HG03354 (cell line): ENCODE results near the gene KSR1.

ENCODE experiments used
- ATAC-seq: cut with Tn5 transposase; IDR thresholded peaks from one replicate; pipeline ENCODE4 v1.9.1; 2021; ENCODE audit warnings: mild to moderate bottlenecking; ENCODE audit not compliant: unreplicated experiment, poor library complexity, severe bottlenecking

KSR1 gene

DNA sequence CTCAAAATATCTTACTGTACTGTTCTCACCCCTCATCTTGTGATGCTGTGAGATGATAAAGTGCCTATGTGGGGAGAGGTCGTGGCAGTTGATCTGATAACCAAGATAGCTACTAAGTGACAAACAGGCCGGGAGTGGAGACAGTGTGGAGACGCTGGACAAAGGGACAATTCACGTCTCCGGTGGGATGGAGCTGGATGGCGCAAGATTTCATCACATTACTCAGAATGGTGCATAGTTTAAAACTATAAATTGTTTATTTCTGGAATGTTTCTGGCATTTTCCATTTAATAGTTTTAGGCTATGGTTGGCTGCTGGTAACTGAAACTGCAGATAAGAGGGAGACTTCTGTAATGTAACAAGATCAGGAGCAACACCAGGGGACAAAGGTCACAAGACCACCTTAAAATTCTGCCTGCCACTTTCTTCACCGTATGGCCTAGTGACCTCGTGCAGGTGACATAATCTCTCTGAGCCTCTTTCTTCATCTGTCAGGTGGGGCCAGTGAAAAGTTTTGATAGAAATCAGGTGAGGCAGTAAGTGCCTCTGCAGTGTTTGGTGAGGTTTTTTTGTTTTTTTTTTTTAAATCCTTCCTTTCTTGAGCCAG, 120.3 kb downstream of the KSR1 start:
- ATAC-seq: no peak

DNA sequence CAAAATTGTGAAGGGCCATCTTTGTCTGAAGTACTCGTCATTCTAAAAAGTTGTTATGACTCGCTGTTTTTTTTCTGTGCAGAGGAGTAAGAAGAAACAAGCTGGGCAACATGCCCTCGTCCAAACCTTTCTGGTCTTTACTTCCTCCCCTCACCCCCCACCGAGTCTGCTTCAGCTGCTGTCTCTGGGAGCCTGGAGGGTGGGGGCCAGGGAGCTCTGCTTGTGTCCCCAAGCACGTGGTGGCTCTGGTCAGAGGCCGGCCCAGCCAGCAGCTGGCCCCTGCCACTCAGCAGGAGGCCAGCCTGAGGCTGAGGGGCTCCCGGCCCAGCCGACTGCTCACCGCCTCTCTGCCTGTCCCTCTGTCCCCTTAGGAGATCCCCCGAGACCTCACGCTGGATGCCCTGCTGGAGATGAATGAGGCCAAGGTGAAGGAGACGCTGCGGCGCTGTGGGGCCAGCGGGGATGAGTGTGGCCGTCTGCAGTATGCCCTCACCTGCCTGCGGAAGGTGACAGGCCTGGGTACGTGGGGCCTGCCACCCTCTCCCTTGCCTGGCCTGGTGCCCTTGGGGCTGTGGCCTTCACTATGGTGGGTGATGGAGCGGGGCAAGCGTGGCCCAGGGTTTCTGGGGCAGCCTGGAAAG, 121.0 kb downstream of the KSR1 start:
- no peak for ATAC-seq

DNA sequence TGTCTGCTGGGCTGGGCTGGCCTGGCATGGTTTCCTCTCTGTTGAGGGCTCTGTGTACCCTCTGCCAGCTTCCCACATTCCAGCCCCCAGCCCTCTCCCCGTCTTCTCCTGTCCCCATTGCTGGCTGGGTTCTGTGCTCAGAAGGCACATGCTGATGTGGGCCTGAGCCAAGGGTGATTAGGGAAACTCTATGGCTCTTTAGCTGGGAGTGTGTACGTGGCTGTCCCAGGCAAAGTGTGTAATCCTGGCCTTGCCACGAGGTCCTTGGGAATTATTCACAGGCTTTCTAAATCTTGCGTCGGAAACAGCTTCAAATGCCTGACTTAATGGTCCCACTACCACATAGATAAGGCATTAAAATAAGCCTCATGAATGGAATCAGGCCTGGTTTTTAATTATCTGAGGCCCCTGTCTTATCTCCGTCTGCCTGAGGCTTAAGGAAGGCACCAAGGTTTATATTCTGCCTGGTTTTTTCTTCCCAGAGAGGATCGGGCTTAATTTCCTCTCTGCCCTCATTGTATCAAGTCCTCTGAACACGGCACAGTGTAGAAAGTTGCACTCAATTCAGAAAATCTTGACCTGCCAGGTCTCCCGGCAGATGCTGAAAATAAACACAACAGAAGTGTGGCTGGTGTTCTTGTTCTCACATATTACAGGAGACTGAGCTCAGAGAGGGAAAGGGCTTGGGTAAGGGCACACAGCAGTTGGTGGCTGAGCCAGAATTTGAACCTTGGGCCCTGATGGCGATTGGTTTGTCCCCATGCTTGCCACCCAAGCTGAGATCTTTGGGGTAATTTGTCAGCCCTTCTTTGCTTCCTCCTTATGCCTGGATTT, 121.9 kb downstream of the KSR1 start:
- no peak for ATAC-seq

DNA sequence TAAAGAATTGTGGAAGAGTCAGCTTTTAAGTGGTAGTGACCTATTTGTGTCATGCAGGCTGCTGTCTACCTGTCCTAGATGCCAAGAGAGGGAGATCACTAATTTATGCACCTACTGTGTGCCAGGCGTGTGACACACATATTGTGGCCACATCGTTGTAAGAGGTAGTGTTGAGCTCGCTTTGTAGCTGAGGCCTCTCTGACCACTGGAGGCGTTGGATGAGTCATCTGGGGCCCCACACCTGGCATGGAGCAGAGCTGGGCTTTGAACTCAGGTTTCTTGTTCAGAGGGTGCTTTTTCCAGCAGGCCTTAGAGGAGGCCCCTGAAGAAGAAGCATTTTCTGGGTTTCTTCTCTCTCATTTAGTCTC, 122.5 kb downstream of the KSR1 start:
- peak; percentile 86 for ATAC-seq

DNA sequence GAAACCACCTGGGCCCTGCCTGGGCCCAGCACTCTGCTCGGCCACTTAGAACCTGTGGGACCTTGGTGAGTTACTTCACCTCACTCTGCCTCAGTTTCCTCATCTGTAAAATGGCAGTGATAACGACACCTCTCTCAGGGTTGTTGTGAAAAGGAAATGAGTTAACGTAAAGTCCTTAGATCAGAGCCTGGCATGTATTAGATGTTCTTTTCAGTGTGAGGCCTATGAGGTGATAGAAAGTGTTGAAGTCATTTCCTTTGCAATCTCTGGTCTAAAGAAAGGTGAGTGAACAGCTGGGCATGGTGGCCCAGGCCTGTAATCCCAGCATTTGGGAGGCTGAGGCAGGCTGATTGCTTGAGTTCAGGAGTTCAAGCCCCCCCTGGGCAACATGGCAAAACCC, 123.1 kb downstream of the KSR1 start:
- ATAC-seq: peak; percentile 27

DNA sequence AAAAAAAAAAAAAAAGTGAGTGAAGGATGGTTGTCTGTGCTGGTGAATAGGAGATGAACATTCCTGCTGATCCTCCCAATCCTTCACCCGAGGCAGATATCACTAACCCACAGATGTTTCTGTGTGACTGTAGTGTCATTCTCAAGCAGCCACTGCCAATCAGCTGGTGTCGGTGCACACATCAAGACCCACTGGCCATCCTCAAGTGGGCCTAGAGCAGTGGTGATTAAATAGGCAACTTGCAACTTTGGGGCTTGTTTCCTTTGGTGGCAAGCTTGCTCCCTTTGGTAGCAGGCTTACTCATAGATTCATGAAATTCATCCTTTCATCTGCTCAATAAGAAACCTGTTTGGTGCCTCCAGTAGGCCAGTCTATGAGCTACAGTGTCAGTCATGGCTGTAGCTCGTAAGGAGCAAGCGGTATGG, 123.7 kb downstream of the KSR1 start:
- ATAC-seq: no peak

DNA sequence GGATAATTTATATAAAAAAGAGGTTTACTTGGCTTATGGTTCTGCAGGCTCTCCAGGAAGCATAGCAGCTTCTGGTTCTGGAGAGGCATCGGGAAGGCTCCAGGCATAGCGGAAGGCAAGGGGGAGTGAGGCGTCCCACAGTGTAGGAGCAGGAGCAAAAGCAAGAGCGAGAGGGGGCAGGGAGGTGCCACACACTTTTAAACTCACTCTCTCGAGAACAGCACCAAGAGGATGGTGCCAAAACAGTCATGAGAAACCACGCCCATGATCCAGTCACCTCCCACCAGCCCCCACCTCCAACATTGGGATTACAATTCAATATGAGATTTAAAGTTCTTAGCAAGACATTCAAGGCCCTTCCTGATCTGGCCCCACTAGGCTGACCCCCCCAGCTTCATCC, 124.8 kb downstream of the KSR1 start:
- no peak for ATAC-seq

DNA sequence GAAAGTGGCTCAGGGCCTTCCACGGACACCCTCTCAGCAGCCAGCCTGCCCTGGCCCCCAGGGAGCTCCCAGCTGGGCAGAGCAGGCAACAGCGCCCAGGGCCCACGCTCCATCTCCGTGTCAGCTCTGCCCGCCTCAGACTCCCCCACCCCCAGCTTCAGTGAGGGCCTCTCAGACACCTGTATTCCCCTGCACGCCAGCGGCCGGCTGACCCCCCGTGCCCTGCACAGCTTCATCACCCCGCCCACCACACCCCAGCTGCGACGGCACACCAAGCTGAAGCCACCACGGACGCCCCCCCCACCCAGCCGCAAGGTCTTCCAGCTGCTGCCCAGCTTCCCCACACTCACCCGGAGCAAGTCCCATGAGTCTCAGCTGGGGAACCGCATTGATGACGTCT, 126.4 kb downstream of the KSR1 start:
- ATAC-seq: no peak

DNA sequence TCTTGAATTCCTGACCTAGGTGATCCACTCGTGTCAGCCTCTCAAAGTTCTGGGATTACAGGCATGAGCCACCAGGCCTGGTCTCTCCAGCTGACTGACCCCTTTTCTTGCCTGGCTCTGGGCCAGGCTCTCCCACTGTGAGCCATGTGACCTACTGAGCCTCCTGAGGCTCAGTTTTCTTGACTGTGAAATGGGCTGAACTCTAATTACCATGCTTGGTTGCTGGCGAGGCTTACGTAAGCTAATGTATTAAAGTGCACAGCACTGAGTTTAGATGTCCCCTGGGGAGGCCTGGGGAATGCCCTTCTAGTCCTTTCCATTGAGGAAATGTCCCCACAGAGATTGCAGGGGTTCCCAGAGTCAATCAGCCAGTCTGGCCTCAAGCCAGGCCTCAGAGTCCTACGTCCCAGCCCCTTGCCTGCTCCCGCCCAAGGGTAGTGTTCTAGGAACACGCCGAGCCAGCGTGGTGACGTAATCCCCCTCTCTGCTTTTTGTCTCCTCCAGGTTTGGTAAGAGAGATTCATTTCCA, 129.0 kb downstream of the KSR1 start:
- no peak for ATAC-seq

DNA sequence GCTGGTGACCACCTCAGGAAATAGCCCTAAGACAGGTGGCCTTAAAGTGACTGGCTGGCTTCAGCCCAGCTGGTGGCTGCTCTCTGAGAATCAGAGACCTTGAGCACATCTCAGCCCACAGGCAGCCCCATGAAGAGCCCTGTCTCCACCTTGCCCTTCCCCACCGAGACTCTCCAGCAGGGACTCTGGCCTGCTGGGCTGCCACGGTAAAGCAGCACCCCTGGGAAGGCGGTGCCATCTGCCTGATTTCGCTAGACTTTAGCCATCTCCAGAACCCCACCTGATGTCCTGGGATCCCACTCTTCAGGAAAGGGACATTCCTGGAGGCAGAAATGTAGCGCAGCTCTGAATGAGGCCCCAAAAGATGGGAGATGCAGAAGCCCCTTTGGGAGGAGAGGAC, 129.5 kb downstream of the KSR1 start:
- ATAC-seq: no peak

DNA sequence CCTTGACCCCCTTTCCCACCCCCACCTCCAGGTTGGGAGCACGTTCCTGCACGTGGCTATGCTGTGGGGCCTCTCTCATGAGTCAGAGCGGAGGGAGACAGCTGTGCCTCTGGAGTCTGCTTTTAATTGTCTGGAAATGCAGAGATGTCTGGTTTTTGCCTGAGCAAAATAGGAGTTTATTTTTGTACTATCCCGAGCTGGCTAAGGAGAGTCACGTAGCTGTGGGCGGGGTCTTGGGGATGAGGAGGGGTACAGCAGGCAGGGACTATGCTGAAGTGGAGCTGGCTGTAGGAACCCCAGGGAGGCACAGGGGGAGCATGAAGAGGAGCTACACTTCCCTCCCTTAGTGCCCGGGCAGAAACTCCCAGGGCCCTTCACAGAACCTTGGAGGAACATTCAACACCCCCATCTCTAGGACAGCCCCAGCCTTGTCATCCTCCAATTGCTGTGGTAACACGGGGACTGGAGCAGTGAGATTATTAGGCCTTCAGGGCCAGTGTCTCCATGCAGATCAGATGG, 130.0 kb downstream of the KSR1 start:
- no peak for ATAC-seq

DNA sequence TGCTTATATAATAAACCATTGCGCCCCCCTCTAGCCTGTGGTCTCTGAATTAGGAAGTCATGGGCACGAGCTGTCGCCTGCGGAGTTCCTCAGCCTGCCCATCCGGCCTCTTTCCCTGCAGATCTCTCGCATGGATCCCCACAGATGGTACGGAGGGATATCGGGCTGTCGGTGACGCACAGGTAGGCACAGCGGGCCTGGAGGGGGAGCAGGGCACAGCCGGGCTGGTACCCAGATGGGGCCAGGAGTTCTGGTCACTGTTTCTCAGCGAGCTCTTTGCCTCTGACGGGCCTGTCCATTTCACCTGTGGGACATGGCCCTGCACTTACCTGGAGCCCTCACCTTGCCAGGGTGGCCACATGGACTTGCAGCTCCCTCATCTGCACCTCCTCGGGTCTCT, 132.1 kb downstream of the KSR1 start:
- no peak for ATAC-seq

DNA sequence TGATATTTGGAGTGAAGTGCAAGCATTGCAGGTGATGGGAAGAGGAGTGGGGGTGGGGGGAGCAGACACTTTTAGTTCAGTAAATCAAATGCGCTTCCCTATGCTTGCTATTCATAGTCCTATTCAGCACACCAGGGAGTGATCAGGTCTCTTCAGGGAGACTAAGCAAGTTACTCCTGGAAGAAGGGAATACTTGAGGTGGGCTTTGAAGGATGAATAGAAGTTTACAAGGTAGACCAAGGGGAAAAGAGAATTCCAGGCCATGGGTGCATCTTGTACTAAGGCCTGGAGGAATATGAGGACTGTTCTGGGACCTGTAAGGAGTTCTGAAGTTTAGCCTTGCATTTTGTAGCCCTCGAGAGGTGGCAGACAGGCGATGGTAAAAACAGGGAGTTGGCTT, 134.6 kb downstream of the KSR1 start:
- no peak for ATAC-seq

DNA sequence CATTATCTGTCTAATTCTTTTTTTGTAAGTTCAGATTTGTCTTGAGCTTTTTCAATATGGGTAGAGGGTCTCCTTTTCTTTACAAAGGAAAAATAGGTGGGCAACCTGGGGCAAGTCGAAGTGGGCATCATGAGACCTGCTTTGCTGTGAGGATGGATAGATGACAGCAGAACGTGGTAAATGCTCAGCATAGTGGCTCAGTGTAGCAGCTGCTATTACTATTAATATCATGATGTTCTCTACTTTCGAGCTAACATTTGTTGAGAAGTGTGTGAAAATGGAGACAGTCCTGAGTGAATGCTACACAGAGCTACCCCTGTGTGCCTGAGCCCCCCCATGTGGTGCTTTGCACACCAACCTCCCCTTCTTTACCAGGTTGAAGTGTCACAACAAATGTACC, 135.7 kb downstream of the KSR1 start:
- ATAC-seq: no peak

DNA sequence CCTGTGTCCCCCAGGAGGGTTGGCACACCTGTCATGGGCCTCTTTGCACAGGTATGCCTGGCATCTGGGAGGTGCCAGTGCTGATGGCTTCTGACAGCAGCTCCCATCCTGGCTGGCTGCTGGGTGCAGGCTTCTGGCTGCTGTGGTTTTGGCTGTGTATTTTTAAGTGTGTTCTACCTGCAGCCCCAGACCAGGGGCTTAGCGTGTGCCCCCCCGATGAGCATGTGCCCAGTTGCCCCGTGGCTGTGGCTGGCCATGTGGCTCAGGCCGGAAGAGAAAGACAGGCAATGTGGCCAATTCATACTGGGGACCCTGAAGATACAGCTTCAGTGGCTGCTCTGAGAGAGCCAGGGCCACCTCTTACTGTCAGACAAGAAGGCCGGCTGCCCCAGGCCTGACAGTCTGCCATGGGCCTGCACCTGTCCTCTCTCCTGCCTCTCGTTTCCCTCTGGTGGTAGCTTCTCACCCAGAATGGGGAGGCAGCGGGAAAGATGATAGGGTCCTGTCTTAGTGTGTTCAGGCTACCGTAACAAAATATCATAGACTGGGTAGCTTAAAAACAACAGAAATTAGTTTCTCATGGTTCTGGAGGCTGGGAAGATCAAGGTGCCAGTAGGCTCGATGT, 137.1 kb downstream of the KSR1 start:
- no peak for ATAC-seq

DNA sequence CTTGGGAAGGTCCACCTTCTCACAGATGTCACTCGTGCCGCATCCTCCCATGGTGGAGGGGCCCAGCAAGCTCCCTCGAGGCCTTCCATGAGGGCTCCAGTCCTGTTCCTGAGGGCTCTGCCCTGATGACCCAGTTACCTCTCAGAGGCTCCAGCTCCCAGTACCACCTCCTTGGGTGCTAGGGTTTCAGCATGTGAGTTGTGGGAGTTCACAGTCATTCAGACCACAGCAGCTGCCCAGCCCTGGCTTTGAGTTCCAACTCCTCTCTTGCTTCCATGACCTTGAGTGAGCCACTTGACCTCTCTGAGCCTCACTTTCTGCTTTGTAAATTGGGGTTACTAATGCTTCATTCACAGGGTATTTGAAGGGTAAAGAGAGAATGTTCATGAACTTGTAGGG, 137.6 kb downstream of the KSR1 start:
- no peak for ATAC-seq

DNA sequence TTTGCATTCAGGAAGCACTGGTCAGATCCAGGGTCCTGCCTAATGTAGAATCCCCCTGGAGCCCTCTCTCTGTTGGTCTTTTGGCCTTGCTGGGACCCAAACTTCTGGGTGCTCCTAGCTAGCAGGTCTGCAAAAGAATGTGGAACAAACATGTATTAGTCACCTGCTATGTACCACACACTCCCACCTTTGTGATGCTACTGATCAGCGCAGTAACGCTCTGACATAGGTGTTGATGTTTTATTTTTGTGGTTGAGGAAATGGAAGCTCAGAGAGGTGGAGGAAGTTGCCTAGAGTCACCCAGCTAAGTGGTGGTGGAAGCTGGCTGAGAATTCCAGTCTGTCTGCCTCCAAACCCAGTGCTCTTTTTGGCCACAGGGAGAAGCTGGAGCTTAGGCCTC, 139.0 kb downstream of the KSR1 start:
- no peak for ATAC-seq

DNA sequence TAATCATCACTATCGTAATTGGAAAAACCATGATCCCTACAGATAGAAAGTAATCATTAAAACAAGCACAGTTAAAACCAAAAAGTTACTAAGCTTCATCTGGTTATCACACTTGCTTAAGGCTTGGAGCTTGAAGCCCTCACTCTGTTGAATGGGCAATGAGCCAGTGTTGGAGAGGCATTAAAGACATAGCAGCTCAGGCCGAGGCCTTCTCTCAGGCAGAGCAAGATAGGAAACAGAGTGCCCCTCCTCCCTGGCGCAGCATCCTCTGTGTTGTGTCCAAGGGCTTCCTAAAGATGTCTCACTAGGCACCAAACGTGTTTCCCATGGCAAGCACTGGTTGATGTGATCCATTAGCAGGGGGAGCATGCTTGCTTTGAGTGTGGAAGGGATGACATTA, 139.8 kb downstream of the KSR1 start:
- ATAC-seq: no peak

DNA sequence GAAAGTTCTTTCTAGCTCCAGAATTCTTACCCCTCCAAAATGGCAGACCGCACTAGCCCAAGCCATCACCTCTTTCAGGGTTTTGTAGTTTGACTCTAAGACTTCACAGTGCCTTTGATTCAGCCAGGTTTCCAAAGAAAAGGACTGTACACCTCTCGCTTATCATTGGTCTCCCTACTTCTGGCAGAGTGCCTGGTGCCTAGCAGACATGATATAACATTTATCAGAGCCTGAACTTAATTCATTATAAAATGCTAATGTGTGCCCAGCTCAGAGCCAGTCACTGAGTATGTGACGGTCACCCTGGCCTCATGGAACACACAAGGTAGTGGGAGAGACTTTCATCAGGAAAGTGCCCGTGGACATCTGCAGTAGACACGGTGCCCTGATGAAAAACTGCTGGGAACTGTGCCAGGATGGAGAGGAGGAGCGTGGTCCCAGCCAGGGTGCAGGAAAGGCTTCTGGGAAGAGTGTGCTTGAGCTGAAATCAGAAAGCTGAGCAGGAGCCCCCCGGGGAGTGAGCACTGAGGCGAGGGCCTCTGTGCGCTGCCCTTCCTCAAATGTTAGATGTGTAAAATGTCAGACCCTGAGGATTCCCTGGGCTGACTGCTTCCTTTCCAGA, 140.4 kb downstream of the KSR1 start:
- no peak for ATAC-seq

DNA sequence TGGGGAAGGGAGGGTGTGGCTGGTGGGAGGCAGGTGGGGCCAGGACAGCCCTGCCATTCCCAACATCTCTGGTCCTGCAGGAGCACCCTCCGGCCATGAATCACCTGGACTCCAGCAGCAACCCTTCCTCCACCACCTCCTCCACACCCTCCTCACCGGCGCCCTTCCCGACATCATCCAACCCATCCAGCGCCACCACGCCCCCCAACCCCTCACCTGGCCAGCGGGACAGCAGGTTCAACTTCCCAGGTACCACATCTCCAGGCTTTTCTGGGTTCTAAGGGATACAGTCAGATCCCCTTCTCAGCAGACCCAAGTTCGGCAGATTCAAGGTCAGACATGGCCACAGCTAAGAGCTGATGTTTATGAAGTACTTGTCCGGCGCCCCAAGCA, 140.9 kb downstream of the KSR1 start:
- ATAC-seq: no peak
